Activated T-cell treated with anti-CD3 and anti-CD28 coated beads, Interleukin-2, amount 50 U/mL, for 1 hour (primary cell): ENCODE measurements around the gene FBXO22.
"Not testable (repeated sequence)": the region's sequence is repeated elsewhere in the genome, so short reads cannot be mapped to it uniquely, and the experiment has no call there.

ENCODE experiments used
- DNase-seq: peaks from one replicate; pipeline ENCODE4 v3.0.0-alpha.2; 2020

FBXO22 gene

DNA sequence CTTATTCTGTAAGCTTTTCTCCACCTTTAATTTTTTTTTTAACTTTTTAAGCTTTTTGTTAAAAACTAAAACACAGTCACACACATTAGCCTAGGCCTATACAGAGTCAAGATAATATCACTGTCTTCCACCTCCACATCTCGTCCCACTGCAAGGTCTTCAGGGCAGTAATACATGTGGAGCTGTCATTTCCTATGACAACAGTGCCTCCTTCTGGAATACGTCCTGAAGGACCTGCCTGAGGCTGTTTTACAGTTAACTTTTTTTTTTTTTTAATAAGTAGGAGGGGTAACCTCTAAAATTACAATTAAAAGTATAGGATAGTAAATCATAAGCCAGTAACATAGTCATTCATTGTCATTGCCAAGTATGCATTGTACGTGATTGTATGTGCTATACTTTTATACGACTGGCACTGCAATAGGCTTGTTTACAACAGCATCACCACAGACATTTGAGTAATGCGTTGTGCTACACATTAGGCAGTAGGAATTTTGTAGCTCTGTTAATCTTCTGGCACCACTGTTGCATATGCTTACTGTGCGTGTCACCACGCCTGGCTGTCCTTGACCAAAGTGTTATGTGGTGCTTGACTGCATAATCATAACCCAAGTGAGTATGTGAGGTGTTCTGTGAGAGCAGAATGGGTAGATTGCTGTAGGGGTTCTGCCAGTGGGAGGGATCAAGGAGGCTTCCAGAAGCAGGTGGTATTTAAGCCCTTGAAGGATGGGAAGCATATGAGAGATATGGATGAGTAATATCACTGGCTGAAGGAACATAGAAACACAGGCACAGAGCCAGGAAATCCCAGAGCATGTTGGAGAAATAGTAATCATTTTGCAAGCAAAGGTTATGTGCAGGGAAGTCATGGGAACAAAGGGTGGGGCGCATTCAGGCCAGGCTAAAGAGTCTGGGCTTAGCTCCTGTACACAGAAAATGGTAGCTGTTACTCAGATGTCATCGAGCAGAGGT lies 18.3 kb downstream of the FBXO22 start:
- no peak for DNase-seq

DNA sequence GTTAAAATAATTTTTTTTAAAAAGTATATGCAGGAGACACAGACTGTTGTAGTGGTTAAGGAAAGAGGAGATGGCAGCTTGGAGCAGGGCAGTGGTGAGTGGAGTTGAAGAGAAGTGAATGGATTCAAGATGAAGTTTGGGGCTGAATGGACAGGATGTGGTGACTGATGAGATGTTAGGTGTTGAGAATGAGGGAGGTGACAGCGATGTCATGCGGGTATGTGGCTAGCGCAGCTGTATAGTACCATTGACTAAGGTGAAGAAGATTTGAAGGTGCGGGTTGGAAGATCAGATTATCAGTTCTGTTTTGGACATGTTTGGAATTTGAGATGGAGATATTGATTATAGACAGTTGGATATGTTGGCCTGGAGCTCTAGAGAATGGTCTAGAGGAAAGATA lies 20.1 kb downstream of the FBXO22 start:
- DNase-seq, result no peak

DNA sequence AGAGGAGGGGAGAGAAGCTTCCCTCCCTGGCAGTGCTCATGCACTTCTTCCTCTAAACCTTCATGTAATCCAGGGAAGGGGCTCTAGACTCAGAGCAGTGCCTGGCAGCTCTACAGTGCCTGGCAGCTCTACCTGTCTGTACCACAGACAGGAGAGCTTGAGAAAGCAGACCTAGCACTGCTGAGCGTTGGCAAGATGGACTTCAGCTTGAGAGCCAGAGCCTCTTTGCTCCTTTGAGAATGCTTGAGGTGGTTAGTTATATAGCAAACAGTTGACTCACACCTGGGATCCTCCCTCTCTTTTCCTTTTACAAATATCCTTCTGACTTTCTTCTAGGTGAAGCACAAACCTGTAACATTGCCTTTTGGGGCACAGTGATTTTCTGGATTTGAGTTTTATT lies 20.9 kb downstream of the FBXO22 start:
- no peak for DNase-seq

DNA sequence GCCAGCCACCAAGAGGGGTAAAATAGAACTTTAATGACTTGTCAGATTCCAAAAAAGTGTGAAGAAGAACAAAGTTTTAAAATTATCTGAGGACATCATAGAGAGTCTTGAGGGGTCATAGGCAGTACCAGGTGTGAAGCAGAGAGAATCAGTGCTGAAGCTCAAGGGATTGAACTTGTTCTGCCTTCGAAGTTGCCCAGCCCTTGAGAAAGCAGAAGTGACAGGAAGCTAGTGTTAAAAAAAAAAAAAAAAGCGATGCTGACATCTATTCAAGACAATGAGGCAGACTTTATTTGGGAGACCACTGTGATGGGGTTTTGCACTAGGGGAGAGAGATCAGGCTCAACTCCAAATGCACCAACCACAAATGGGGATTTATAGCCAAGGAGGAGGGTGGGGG lies 21.8 kb downstream of the FBXO22 start:
- DNase-seq, result no peak

DNA sequence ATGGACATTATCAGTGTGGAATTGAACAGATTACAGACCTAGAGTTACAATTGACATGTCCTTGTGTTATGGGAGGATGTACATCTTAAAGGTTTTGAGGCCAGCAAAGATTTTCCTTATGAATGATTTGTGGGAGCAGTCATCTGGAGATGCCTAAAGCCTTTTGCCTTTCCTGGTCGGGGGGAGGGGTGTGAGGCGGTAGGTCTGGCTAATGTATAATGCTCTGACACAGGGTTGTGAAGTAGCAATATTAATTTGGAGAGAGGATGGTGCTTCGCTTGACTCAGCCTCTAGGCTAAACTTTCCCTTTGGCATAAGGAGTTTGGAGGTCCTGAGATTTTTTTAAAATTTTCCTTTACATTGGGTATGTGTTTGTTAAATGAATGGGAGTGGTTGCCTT lies 23.3 kb downstream of the FBXO22 start:
- no peak for DNase-seq

DNA sequence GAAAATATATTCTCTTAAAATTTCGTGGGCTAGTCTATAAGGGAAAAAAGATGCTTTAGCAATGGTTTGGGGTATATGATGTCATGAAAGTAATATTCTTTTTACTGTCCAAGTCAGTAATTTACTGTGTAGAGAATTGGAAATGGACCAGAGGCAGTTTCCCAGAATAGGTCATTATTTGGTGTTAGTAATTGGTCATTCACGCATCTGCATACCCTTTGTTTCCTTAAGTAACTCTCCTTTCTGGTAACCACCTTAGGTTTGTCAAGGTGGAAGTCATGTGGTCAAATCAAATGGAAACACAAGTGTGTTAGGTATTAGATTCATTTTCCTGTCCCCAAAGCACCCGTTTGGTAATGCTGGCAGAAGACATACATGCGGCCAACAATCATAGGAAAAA lies 23.9 kb downstream of the FBXO22 start:
- no peak for DNase-seq

DNA sequence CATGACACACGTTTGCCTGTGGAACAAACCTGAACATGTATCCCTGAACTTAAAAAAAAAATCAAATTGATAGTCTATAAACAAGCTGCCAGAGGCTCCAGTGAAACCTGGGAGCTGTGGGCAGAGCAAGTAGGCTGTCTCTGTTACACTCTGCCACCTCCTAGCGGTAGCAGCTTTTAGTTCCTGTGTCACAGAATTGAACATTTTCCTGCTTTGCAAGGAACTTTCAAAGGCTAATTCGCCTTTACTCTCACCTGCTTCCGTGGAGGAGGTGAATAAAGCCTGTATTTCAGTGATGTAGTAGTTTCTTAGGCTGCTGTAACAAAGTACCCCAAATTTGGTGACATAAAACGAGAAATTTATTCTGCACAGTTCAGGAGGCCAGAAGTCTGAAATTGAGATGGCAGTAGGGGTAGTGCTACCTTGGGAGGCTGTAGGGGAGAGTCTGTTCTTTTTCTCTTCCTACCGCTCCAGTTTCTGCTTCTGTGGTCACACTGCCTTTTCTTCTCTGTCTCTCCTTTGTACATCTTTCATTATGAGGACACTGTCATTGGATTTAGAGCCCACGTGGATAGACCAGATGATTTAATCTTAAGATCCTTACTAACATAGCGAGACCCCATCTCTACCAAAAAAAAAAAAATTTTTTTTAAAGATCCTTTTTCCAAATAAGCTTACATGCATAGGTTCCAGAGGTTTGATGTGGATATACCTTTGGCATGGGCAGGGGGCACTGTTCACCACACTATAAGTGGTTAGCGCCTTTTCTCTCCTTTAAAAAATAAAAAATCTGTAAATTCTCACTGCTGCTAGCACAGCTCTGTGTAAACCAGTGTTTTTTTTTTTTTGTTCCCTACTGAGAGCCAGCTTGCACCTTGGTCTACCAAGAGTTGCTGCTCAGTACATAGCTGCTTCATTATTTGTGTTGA lies 25.3 kb downstream of the FBXO22 start:
- no peak for DNase-seq

DNA sequence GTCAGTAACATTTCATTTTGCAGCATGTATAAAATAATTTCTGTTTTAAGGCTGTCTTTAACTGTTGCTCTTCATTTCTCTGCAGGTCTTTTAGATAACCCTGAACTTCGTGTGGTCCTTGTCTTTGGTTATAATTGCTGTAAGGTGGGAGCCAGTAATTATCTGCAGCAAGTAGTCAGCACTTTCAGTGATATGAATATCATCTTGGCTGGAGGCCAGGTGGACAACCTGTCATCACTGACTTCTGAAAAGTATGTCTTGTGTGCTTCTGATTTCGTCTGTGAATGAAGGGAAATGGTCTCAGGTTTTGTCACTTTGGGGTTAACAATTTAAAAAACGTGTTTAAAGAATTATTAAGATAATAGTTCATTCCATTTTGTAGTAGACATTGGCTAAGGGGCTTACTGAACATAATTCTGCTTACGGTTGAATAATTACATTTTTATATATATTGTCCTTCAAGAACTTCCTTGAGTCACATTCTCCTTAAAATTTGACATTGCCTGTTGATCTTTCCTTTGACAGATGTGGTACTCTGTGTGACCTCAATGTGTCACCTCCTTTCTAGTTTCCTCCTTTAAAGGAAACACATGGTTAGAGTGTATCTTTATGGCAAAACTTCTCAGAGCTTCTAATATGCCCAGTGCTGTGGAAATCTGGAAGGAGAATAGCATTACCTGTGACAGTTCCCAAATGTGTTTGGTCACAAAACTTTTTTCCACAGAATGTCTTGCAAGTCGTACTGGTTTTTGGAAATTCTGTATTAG lies 26.3 kb downstream of the FBXO22 start:
- DNase-seq, result no peak

DNA sequence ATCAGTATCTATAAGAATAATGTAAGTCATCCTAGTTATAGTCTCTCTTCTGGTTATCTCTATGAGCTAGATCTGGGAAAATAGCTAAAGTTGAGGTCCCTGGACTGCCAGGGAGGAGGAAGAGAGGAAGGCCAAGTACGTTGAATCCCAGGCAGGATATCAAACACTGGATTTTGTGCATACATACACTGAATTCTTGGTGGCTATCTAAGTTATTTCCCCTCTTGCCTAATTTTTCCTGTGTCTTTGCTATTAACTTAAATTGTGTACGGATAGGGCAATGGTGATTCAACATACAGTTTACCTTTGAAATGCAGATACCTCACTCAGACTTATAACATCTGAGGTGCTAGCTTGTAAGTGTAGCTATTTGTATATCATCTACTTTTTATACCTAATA lies 27.2 kb downstream of the FBXO22 start:
- DNase-seq, result no peak

DNA sequence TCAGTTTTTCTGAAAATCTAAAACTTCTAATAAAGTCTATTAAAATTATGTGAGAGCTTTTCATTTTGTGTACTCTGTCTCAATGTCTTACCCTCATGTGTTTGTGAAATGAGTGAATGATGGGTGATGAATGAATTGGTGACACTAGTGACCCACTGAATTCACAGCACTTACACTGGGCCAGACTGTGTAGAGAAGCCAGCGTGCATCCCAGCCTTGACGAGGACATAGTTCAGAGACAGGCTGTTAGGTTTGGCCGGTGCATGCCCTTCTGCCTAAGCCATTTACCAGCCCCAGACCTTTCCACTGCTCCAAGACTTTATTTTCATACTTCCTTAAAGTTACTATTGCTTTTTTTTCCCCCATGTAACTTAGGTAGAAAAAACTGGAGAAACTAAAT lies 38.8 kb downstream of the FBXO22 start:
- no peak for DNase-seq

DNA sequence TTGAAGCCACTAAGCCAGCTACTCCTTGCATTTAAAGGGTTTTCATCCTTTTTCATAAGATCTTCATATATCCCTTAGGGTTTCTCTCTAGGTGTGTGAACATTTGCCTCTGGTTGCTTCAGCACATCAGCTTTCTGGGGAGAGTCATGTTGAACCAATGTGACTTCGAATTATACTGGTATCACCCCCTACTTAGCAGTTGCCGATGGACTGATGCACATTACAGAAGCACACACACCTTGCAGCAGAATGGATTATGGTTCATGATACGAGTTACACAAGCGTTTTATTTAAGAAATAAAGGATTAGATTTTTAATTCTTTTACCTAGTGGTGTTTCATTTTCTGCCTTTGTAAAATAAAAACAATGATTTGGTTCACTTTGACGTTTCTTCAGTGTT lies 39.6 kb downstream of the FBXO22 start:
- DNase-seq, result no peak

DNA sequence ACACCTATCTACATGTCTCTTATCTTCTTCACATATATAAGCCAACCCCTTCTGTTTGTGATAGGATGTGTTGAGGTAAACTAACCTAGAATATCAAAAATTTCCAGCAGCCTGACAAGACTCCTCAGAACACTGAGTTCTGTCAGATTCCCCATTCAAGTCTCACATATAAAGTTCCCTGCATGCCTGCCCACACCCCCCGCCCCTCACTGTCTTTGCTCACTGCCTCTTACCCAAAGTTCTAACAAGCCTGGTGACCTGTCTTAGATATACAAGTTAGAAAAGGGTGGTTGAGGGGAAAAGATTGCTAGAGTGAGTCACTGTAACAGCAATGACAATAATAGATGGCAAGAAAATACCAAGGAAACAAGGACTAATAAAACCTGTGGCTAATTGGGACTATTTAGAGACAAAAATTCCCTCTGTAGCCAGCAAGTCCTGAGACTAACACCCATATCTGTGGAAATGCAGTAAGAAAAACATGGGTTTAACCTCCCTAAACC lies 40.1 kb downstream of the FBXO22 start:
- DNase-seq, result no peak

DNA sequence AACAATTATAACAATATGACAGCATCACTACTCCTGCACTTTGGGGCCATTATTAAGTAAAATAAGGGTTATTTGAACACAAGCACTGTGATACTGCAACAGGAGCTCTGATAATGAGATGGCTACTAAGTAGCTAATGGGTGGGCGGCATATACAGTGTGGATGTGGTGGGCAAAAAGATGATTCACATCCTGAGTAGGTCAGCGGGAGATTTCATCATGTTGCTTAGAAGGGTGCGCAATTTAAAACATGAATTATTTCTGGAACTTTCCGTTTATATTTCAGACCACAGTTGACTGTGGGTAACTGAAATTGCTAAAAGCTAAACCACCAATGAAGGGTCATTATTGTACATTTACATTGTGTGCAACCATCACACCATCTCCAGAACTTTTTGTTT lies 42.3 kb downstream of the FBXO22 start:
- DNase-seq, result no peak

DNA sequence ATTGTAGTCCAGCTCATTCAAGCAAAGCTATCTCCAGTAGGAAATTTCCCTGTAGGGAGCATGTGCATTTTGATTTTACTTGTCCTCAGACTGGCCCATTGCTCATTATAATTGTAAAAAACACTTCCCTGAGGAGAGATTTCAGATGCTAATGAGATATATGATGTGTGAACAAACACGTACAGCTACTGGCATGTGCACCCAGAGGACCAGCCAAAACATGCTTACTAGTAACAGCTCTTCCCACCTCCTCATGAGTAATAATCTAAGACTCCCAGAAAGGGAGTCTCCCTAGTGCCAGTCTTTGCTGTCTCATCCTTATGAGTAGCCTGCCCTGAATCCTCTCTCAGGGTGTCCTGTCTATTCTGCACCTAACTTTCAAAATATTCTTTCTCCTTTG lies 43.4 kb downstream of the FBXO22 start:
- no peak for DNase-seq

DNA sequence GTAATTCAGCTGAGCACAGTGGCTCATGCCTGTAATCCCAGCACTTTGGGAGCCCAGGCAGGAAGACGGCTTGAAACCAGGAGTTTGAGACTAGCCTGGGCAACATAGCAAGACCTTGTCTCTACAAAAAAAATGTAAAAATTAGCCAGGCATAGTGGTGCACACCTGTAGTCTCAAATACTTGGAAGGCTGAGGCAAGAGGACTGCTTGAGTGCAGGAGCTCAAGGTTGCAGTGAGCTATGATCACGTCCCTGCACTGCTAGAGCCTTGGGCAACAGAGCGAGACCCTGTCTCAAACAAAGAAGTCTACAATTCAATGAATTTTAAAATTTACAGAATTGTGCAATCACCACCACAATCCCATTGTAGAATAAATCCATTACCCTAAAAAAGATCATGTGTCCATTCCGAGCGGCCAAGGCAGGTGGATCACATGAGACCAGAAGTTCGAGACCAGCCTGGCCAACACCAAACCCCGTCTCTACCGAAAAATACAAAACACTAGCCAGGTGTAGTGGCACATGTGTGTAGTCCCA lies 45.2 kb downstream of the FBXO22 start:
- no peak for DNase-seq

DNA sequence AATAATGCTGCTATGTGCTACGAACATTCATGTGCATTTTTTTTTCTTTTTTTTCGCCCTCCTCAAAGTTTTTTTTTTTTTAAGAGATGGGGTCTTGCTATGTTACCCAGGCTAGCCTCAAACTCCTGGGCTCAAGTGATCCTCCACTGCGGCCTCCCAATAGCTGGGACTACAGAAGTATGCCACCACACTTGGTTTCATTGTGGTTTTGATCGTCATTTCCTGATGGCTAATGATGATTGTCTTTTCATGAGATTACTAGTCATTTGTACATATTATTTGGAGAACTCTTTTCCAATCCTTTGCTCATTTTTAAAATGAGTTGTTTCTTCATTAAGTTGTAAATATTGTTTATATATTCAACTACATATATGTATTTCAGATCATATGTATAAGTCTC lies 48.8 kb downstream of the FBXO22 start:
- no peak for DNase-seq

DNA sequence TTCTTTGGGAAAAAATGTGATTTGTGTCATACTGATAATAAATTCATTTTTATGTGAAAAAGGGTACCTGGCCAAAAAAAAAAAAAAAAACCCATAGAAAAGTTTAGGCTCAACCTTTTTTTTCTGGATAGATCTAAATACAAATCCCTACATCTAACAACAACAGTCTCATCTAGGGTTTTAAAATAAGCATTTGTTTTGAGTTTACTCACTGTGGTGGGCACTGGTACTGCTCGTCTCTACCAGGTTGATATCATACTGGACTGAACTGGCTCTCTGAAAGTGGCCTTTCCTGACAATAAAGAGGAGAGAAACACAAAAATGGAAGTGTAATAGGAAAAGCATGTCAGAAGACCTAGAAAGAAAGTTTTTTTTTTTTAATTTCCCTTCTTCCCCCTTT lies 52.0 kb downstream of the FBXO22 start:
- no peak for DNase-seq

DNA sequence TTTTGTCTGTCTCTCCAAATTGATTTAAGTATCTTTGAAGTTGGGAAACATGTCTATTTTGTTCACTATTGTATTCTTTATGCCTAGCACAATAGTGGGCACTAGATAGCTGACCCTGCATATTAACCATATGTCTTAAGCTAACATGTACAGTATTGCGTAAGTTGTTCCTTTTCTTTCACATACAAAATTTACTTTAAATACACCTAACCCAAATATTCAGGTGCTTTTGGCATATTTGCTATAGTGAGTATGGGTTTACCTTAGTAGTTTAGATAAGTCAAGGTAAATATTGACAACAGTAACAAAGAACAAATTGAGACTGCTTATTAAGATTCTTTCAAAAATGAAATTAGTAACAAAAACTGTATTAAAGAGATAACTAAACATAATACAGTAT lies 57.7 kb downstream of the FBXO22 start:
- DNase-seq, result no peak

DNA sequence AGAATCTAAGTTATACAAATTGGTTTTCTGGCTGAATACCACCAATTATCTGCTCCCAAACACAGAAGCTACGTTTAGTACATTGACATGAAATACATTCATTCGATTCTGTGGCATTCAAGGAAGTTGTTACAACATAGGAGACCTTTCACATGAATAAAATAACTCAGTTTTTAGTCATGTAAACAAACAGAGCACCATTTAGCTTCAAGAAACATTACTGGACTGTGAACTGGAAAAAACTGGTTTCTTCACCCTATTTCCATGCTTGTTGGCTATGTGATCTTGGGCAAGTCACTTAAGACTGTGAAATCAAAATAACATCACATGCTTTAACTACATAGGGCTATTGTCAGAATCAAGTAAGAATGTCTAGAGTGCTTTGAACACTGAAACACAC lies 62.4 kb downstream of the FBXO22 start:
- no peak for DNase-seq

DNA sequence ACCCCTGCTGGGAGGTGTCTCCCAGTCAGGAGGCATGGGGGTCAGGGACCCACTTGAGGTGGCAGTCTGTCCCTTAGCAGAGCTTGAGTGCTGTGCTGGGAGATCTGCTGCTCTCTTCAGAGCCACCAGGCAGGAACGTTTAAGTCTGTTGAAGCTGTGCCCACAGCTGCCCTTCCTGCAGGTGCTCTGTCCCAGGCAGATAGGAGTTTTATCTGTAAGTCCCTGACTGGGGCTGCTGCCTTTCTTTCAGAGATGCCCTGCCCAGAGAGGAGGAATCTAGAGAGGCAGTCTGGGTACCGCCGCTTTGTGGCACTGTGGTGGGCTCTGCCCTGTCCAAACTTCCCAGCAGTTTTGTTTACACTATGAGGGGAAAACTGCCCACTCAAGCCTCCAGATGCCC lies 73.1 kb downstream of the FBXO22 start:
- DNase-seq, result not testable (repeated sequence)

DNA sequence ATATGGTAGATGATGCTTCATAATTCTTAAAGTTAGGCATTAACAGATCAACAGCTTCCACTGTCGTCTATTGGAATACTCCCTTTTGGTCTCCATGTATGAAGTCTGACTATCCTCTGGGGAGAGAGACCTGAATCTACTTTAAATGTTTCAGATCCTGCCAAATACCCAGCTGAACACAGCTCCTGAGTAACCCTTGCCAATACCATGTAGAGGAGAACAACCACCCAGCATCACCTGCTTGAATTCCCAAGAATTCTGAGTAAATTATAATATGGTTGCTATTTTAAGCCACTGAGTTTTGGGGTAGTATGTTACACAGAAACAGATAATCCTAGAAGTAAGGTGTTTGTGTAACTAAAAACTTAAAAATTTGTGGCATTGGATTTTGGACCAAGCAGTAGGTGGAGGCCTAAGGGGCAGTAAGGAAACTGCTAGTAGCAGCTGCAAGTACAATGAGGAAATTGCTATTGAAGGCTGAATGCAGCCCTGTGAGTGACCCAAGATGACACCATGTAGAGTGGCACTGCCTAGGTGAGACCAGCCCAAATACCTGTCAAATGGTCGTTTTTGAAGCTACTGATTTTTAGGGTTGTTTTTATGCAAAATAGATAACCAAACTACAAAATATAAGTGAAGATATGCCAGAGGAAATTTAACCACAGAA lies 77.6 kb downstream of the FBXO22 start:
- no peak for DNase-seq

DNA sequence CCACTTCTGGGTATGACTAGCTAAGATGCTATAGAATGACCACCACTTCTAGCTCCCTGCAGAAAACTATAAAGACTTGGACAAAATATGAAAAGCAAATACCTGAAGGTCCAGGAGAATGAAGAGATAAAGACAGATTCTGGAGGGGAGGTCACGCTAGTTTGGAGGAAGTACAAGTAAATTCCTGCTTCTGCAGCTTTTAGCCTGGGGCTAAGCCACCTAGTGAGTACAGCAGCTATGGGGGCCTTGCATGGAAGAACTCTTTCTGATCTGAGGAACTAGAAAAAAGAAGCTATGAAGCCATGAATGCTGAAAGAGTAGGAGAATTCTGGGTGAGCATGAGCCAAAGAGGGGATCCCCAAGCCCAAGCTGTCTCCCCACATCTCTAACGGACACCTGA lies 78.8 kb downstream of the FBXO22 start:
- DNase-seq, result no peak
